HG02938 (cell line): ENCODE measurements around the gene TOR3A.
"Not testable (repeated sequence)": the region's sequence is repeated elsewhere in the genome, so short reads cannot be mapped to it uniquely, and the experiment has no call there.

ENCODE experiments used
- ATAC-seq: cut with Tn5 transposase; IDR thresholded peaks from one replicate; pipeline ENCODE4 v1.9.1; 2021; ENCODE audit warnings: mild to moderate bottlenecking, moderate library complexity; ENCODE audit not compliant: unreplicated experiment

Gene TOR3A, protein sequence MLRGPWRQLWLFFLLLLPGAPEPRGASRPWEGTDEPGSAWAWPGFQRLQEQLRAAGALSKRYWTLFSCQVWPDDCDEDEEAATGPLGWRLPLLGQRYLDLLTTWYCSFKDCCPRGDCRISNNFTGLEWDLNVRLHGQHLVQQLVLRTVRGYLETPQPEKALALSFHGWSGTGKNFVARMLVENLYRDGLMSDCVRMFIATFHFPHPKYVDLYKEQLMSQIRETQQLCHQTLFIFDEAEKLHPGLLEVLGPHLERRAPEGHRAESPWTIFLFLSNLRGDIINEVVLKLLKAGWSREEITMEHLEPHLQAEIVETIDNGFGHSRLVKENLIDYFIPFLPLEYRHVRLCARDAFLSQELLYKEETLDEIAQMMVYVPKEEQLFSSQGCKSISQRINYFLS

DNA sequence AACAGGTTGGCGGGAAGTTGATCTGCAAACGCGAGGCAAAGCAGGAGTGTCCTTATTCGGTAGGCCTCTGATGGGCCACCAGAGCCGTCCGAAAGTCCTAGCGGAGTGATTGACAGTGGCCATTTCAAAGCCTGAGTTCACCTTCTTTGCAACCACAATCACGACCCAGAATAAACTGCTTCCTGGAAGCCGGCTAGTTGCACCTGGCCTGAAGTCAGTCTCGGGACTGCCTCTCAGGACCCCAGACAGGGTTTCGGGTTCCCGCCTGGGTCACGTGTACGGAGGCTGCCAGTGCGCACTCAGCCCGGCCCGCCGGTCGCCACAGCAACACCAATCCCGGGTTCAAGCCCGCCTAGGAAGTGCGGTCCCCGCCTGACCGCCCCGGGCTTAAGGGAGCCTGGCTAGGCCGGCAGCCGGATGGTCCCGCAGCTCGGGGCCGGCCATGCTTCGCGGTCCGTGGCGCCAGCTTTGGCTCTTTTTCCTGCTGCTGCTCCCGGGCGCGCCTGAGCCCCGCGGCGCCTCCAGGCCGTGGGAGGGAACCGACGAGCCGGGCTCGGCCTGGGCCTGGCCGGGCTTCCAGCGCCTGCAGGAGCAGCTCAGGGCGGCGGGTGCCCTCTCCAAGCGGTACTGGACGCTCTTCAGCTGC lies at the start of gene TOR3A:
Gene TOR3A (plus strand): TSS at position 384 of the 646 bp plus-strand sequence. CDS start 59 bp downstream, at position 443.
- peak; percentile 81 for ATAC-seq

DNA sequence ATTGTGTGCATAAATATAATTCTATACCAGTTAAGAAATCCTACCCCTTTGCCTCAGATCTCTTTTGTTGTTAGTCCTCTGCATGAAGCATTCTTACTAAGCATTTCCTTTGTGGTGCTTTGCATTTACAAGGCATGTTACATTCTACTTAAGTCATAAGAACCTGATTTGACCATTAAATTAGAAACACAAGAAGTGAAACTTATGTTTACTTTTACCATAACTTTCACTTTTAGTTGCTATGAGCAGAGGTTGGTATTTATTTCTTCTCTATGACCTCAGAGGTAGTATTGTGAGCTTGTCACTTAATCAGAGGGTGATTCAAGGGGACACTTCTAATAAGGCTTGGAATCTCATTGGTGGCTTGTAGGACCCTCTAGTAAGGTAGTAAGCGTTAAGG lies 47.1 kb upstream of the TOR3A start:
- peak; percentile 85 for ATAC-seq

DNA sequence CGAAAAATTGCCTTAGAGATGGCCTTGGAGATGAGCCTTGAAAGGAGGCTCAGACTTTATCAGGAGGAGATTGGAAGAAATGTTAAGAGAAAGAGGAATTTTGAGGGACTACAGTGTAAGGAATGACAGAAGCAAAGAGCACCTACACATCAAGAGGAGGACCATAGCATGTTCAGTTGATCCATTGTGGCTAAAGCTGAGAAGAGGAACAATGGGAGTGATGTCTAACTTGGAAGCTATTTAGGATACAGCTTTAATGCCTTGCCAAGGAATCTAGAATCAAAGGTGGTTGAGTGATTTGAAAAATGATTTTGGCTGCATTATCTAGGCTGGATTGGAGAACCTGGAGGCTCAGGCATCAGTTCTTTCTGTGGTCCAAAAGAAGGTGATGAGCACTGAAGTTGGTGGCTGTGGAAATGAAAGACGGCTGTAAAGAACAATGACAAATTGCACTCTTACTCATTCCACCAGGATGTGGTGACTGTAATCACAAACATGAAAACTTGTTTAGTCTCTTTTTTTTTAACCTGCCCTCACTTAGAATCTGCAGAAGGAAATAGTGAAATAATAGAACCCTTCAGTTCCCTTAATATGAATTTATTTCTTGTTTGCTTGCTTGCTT lies 44.9 kb upstream of the TOR3A start:
- ATAC-seq: peak; percentile 52

DNA sequence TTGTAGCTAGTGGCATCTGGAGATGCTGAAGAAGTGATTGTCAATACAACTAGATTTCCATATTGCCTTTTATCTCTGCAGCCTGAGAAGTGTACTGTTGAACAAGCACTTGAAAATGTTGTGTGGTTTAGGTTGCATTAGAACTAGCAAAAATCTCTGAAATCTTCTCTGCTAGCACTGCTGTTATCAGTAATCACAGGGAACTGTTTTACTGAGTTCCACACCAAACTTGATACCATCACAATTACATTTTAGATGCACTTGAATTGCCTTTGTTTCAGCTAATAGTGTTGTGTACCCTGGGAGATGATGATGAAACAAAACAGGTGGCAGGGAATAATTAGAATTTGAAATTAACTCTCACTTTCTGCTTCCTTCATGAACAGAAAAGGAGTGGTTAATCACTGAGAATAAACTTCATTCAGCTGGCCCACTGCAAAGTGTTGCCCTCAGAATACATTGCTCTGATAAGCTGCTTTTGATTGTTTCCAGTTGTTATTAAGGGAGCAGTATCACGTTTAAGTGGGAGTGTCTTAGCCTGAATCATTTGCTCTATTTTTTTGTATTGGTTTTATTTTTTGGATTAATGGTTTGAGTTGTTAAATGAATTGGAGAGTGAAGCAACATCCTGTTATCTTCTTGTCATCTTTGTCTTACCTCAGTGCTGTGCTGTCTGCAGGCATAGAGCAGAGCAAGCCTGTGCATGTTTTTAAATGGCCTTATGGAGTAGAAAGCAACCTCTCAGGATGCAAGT lies 43.2 kb upstream of the TOR3A start:
- ATAC-seq: no peak

DNA sequence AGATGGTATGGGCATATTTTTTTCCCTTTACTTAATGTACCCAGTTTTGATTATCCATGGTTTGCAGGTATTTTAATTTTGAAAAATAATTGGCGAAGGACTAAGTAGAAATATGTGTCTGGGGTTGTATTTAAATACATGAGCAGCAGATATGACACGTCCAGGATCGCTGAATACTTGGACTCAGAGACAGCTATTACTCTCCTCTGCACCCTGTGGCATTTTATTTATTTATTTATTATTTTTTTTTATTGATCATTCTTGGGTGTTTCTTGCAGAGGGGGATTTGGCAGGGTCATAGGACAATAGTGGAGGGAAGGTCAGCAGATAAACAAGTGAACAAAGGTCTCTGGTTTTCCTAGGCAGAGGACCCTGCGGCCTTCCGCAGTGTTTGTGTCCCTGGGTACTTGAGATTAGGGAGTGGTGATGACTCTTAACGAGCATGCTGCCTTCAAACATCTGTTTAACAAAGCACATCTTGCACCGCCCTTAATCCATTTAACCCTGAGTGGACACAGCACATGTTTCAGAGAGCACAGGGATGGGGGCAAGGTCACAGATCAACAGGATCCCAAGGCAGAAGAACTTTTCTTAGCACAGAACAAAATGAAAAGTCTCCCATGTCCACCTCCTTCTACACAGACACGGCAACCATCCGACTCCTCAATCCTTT lies 42.2 kb upstream of the TOR3A start:
- ATAC-seq: not testable (repeated sequence)

DNA sequence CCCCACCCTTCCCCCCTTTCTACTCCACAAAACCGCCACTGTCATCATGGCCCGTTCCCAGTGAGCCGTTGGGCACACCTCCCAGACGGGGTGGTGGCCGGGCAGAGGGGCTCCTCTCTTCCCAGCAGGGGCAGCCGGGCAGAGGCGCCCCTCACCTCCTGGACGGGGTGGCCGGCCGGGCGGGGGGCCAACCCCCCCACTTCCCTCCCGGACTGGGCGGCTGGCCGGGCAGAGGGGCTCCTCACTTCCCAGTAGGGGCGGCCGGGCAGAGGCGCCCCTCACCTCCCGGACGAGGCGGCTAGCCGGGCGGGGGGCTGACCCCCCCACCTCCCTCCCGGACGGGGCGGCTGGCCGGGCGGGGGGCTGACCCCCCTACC lies 41.7 kb upstream of the TOR3A start:
- not testable (repeated sequence) for ATAC-seq

DNA sequence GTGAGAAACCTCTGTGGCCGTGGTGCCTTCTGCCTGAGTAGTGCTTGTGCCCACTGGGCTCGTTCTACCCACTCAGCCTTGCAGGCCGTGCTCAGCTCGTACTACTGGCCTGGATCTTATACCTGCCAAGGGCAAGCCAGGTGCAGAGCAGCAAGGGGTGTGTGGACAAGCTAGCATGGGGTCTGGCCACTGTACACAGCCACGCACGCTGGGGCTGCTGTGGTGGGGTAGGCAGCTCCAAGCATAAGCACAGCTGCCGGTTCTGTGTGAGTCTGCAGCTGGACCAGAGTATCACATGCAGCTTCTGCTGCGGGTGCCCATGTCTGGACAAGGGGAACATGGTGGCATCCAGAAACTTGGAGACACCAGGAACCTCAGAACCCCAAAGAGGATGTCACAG lies 39.8 kb upstream of the TOR3A start:
- no peak for ATAC-seq

DNA sequence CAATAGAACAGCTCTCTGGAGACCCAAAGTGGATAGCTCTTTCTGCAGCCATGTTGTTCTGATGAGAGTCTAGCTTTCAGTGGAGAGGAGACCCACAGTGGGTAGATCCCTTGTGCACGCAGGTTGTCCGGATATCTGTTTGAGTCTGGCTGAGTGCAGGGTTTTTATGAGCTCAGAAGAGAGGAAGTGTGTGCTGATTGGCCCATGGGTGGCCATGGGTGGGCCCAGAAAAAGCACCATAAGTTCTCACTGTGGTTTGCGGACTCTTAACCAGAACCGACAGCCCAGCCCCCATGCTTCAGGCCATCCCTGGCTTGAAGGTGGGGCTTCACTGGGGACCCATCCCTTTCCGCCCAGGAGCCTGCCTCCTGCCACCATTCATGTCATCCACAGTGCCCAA lies 39.2 kb upstream of the TOR3A start:
- ATAC-seq: no peak

DNA sequence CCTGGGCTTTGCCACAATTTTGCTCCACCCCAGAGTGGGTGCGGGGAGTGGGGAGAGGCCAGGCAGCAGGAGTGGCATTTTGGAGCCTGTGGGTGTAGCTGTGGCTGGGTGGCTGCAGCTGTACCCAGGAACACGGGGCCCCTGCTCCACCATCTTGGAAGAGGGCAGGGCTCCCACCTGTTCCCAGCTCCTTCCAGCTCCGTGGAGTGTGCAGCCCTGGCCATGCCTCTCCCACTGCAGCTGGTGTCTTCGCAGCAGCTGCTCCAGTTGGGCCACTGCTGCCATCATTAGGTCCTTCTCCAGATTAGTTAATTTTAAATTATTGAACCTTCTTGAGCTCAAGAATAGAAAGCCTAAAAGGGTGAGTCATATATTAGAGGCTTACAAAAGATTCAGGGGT lies 38.6 kb upstream of the TOR3A start:
- no peak for ATAC-seq

DNA sequence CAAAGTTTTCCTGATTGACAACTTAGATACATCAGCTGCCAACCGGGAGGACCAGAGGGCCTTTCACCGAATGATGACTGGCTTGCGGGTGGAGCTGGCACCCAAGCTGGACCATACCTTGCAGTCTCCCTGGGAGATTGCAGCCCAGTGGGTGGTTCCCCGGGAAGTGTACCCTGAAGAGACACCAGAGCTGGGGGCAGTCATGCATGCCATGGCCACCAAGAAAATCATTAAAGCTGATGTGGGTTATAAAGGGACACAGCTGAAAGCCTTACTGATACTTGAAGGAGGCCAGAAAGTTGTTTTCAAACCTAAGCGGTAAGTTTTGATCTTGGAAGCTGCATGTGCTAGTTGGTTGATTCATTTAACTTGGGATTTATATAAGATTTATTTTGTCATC lies 38.0 kb upstream of the TOR3A start:
- no peak for ATAC-seq

DNA sequence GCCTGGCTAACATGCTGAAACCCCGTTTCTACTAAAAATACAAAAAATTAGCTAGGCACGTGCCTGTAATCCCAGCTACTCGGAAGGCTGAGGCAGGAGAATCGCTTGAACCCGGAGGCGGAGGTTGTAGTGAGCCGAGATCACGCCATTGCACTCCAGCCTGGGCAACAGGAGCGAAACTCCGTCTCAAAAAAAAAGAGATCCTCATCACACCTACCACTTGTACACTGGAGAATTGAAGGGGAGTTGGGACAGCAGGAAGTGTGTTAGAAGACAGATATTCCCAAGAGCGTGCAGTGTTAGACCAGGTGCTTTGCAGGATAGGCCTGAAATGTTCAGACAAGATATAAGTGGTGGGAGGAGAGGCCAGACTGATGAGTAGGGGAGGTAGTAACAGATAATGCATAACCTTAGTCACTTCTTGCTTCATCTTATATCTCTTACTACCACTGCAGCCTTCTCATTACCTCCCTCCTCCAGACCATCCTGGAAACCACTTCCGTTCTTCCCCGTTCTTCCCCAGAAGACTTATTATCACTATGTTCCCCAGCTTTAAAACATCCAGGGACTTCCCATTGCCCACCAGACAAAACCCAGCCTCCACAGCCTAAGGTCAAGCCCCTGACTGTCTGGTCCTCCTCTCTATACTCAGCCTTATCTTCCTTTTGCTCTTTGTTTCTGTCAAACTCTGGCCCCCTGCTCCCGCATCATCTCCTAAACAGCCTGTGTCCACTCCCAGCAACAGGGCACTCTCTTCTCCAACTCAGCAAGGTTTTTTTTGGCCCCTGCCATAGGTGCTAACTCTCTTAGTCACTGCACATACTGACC lies 34.8 kb upstream of the TOR3A start:
- no peak for ATAC-seq

DNA sequence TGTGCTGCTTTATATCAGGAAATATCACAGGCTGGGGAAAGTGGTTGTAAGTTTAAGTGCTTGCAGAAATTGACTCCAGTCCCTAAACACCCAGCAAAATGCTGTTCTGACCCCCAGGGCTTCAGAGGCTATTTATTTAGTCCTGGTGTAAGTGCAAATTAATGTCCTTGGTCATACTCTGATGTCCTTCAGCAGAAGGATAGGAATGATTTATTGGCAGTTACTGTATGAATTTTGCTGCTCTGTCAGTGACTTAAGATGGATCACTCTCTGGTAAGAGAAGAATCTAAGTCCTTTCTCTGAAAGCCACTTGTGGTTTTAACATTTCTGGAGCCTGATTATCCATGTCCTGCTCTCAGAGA lies 34.3 kb upstream of the TOR3A start:
- ATAC-seq: no peak

DNA sequence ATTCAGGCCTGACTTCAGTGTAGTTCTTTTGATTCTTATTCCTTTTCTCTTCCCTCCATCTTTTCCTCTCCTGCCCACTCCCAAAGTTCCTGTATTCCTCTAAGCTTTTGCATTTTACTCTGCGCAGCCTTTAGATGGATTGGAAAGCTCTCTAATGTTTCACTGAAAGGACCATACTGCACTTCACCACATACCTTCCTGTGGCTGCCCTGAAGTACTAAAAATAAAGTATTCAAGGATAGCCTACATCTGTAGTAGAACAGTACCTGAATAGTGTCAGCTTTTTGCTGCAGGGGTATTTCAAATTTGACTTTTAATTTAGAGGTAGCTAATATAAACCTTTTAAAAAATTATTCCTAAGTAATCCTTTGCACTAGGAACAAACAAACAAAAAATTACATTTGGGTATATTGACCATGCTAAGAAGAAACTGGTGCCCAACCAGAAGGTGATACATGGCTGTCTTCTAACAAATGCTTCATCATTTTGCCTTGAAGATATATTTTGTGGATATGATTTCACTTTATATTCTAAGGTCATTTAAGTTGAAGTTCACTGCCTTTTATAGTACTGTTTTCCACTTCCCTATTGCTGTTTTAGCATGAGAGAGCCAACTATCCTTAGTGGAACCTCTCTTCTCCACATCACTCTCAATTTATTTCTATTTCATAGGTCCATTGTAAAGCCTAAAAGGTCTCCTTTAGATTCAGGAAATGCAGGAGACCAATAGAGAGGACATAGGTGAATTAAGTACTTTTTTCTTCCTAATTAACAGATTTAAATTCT lies 33.3 kb upstream of the TOR3A start:
- ATAC-seq: no peak

DNA sequence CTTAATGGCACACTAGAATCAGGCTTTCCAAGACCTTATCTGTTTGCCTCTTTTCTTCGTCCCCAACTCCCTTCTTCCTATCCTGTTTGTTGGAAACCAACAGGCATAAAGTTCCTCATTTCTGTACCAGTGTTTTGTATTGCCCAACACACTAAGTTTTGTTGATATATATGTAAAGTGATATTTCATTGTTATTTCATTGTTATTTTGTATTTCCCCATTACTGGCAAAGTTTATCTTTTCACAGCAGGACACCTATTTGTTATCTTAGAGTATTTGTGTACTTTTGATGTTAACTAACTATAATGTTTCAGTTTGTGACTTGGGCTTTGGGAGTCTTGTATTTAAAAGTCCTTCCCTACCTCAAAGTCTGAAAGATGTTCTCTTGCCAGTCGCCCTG lies 29.1 kb upstream of the TOR3A start:
- ATAC-seq: no peak

DNA sequence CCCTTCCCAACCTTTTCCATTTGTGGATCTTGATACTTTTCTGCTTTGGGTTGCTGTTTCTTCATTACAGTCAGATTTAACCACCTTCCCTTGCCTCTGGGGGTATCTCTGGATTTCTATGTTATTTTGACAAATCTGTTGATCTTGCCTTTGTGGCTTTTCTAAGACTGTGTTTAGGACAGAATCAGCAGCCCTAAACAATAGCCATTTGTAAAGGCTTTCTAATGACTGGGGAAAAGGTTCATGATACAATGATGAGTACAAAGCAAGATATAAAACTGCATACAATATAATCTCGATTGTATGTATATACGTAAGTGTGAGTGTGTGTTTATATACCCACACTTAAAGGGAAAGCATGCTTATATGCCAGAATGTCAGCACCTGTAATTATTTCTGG lies 28.4 kb upstream of the TOR3A start:
- ATAC-seq: no peak

DNA sequence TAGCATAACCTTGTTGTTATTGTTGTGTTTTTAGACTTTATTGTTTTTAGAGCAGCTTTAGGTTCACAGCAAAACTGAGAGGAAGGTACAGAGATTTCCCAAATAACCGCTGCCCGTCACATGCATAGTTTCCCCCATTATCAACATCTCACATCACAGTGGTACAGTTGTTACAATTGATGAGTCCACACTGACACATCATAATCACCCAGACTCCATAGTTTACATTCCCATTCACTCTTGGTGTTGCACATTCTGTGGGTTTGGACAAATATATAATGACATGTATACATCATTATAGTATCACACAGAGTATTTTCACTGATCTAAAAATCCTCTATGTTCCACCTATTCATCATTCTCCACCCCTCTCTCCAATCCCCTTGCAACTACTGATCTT lies 25.9 kb upstream of the TOR3A start:
- ATAC-seq: no peak

DNA sequence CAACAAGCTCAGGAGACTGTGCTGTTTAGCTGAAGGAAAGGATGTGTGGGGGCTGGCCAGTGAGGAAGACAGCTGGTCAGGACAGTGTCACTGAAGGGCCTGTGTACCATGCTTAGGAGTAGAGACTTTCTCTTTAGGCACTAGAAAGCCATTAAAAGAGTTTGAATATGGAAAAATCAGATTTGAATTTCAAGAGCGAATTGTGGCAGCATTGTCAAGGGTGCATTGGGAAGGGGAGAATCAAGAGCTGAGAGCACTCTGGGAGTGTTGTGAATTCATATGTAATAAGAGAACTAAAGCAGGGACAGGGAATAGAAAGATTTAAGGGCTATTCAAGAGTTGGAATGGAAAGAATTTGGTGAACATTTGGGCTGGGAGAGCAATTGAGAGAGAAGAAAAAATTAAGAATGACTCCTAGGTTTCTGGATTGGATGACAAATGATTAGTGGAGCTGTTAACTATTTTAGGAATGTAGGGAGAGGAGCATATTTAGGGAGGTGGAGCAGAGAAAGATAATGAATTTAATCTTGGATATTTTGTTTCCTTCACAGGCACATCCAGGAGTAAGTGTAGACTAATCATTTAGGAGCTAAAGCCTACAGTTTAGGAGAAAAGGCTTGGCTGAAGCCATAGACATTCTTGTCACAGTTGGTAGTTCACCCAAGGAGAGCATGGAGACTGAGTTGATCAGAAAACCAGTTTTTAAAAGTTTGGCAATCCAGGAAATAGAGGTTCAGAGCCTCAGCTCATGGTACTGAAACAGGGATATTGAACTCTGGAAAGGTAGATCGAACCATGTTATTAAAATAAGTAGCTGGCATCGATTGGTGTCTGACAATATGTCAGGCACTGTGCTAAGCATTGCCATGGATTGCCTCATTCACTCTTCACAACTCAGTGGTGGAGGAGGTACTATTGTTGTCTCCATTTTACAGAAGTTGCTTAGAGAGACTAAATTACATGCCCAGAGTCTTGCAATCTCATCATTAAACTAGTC lies 23.1 kb upstream of the TOR3A start:
- ATAC-seq: no peak
